Stimulated activated naive CD8-positive, alpha-beta T cell treated with anti-CD3 and anti-CD28 coated beads, Interleukin-15, Interleukin-2, amounts not matched to agents 100 U/mL and 50 U/mL, for 24 hours (primary cell): Measurements from ENCODE around the gene ANGEL1.

Source experiments
- ATAC-seq: fragments of 150-1000 bp; cut with Tn5 transposase; one replicate; pipeline ENCODE4 v1.10.0; 2021
- DNase-seq: peaks from one replicate; pipeline ENCODE4 v3.0.0; 2021

Gene ANGEL1

DNA sequence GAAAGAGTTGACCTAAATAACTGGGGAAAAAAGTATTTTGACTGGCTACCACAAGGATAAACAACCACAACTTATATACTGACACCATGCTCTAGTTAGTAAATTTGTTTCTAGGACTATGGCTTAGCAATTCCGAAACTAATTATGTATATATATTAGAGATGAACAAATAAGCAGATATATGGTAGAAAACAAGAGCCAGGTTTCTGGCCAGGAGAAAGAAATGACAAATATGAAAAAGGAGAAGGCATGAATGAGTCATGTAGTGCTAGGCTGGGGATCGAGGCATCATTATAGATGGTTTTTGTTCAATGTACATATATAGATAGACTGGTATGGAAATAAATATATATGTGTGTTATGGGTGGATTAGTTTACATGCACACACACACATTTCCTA lies 8.0 kb upstream of the ANGEL1 start:
- ATAC-seq (no peak), DNase-seq (no peak)

DNA sequence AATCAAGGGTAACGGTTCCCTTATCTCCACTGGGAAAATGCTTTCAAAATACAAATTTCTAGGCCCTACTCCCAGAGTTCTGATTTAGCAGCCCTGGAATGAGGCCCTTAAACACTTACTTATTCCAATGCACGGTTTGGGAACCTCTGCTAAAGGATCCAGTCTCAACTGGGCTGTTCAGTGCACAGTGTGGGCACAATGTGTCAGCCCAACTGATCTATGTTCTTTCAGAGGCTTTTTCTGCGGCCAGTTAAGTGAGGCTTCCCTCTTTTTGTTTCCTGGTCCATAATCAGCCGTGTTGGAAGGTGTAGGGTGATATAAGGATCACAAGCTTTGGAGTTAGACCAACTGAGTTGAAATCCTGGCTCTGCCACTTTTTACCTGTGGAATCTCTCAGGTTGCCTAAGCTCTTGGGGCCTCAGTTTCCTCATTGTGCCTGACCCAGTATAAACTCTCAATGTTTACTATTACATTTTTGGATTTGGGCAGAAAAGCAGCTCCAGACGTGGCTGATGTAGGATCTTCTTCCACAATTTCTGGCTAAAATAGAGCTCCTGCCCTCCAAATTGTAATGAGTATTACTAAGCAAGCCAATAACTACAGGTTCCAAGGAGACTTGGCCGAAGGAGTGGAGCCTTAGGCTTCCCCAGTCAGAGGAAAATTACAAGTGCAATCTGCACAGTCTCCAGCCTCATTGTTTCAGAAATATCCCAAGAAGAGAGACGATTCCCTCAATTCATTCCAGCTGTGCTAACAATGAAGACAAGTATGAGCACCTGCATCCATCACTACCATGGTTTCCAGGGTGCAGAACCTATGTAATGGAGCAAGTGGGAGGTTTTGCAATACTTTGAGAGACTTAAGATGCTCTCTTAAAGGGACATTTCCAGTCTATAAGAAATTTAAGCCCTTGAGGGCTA lies 2.3 kb upstream of the ANGEL1 start:
- no peak for DNase-seq

DNA sequence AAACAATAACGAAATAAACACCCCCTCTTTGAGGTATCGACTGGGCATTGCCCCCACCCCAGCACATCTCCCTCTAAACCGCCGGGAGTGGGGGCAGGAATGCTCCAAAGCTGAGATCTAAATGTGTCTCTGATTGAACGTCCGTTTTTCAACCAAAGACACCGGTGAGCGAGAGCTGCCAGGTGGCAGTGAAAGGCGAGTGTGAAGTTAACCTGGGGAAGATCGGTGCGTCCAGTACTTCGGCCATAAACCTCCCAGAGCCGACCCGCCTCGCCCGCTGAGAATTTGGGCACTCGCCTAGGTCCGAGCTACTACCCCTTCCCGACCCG lies 625 bp downstream of the ANGEL1 start:
- ATAC-seq (no peak), DNase-seq (no peak)

More for the DNA sequence above, 2.3 kb upstream of the ANGEL1 start:
- no peak for ATAC-seq

GRCh38 chr14:76811561-76811960 lies 1.1 kb downstream of the ANGEL1 start:
- DNase-seq (no peak), ATAC-seq (no peak)

- DNase-seq (no peak), ATAC-seq (no peak)
Observed at GRCh38 chr14:76810953-76811400, 1.7 kb downstream of the ANGEL1 start.

DNA sequence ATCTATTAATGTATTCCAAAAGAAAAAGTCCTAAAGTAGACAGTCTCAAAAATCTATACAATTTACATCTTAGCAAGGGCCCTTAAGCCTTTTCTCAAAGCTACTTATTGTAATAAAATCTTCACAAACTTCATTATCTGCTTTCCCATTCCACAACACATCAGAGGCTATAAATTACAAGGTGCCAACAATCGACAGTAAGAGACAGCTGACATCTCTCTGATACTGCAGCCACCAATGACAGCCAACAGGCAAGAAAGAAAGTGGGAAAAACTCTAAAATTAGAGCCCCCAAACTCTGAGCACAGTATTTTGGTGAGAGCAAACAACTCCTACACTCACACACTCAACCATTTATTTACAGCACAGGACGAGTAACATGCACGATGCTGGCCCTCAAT lies 2.2 kb downstream of the ANGEL1 start:
- DNase-seq (no peak), ATAC-seq (no peak)

- ATAC-seq (no peak), DNase-seq (no peak)
Observed at GRCh38 chr14:76808990-76809389, 3.7 kb downstream of the ANGEL1 start.

DNA sequence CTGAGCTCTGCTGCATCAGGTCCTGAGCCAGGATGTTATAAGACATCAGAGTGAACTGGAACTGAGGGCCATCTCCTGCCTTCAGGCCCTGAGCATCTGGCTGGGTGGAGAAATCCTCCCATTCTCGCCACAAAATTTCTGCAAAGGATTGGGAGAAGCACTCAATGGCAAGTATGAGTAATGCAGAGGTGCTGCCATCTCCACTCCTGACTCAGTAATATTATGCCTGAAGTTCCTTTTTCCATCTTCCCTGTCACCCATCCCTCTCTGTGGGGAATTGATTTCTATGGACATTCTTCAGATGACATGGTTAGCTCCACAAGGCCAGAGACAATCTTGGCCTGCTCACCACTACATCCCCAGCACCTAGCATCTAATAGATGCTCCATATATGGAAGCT lies 4.7 kb downstream of the ANGEL1 start:
- DNase-seq = no peak
- no peak for ATAC-seq

GRCh38 chr14:76806446-76806845 lies 6.2 kb downstream of the ANGEL1 start:
- ATAC-seq (no peak), DNase-seq (no peak)

DNA sequence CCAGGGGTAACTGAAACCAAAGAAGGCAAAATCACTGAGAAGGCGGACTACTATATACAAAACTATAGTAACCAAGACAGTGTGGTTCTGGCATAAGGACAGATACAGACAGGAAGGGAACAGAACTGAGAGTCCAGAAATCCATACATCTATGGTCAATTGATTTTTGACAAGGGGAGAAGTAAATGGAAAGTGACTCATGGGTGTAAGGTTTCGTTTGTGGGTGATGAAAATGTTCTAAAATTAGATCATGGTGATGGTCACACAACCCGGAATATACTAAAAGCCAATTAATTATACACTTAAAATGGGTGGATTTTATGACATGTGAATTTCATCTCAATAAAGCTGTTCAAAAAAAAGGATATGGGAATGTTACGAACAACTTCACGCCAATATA lies 18.7 kb downstream of the ANGEL1 start:
- DNase-seq (no peak), ATAC-seq (no peak)

DNA sequence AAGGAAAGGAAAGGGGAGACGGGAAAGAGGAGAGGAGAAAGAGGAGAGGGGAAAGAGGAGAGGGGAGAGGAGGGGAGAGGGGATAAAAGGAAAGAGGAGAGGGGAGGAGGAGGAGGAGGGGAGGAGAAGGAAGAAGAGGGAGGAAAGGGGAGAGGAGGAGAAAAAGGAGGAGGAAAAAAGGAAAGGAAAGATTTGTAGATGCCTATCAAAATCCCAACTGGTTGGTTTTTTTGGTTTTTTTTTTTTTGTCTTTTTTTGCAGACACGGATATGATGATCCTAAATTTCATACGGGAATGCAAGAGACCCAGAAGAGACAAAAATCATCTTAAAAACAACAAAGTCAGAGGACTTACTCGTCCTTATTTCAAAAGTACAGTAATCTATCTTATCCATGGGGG lies 19.4 kb downstream of the ANGEL1 start:
- no peak for ATAC-seq
- DNase-seq = no peak

- ATAC-seq (no peak), DNase-seq (no peak)
Observed at GRCh38 chr14:76792422-76792821, 20.3 kb downstream of the ANGEL1 start.

GRCh38 chr14:76786601-76787000 lies 26.1 kb downstream of the ANGEL1 start:
- ATAC-seq (no peak), DNase-seq (no peak)

- peak; percentile 70 for DNase-seq
- ATAC-seq = peak; percentile 82
Observed at GRCh38 chr14:76784881-76785280, 27.8 kb downstream of the ANGEL1 start.

GRCh38 chr14:76784266-76784874 lies 28.3 kb downstream of the ANGEL1 start:
- ATAC-seq (no peak), DNase-seq (no peak)

DNA sequence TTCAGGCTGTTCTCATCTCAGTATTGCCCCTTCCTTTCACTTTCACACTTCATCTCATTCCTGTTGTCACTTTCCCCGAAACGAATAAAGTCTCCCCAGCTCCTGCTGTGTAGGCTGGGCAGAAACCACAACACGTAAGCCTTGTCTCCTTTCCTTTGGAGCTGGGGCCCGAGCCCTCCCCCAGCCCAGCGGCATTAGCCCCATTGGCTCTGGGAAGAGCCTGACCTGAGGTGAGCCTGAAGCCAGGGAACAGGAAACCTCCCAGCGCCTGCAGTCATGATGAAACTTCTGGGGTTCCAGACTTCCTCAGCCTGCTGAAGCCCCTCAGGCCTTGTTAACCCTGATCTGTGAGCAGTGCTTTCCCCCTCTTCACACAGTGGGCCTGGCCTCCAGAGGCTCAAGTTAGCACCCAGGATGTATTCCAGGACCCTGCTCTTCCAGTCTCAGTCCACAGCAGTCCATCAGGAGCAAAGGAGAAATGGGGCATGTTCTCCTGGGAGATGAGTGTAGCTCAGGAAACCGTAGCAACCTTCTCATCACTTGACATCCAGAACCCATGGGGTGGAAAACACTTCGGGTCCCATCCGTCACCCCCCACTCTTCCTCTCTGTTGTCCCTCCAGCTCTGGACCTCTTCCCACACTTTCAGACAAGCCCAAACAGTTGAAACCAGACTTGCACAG lies 29.7 kb downstream of the ANGEL1 start:
- DNase-seq (no peak), ATAC-seq (peak; percentile 44)

DNA sequence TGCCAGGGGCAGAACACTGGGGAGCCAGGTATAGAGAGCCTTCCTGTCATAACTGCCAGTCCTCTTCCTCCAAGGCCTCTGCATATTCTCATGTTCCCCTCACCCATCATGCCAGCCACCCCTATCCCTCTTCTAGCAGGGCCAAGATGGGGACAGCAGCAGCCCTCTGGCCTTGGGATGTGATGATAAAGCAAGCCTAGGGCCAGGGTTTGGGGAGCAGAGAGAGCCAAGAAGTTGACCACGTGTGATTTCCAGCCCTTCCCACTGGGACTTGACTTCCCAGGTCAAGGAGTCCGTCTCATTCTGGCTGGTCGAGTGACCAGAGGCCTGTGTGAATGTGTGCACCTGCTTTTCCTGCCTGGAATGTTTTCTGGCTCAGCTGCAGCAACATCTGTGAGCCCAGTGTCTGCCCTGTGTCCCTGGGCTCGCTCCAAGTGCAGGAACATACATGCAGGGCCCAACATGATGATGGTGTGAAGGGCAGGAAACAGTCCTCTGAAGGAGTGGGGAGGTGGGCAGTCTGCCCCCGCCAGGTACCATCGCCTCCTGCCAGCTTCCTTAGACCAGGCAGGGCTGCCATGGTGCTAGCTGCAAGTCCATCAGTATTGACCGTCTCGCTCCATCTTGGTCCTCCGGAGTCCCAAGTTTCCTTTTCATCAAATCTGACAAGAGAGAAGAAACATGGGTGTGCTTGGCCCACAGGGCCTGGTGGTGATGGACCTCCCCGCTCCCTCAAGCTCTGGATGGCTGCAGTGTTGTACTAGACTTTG lies 30.4 kb downstream of the ANGEL1 start:
- DNase-seq (no peak), ATAC-seq (no peak)

DNA sequence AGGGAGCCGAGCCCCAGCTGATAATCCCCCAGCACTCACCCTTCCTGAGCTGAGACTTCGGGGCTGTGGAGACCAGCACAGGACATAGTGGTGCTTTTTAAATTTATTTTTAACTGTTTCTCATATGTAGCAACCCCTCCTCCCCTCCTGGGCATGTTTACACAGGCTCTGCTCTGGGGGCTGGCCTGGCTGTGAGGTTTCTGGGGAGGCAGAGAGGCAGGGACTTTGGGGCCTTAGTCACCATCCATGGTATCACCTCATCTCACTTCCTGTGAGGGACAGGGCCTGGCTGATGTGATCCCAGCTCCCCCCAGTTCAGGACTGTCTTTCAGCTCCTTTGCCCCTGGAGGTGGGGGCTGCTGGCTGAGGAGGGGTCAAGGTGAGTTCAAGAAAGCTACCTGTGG lies 31.0 kb downstream of the ANGEL1 start:
- DNase-seq (no peak), ATAC-seq (peak; percentile 38)

DNA sequence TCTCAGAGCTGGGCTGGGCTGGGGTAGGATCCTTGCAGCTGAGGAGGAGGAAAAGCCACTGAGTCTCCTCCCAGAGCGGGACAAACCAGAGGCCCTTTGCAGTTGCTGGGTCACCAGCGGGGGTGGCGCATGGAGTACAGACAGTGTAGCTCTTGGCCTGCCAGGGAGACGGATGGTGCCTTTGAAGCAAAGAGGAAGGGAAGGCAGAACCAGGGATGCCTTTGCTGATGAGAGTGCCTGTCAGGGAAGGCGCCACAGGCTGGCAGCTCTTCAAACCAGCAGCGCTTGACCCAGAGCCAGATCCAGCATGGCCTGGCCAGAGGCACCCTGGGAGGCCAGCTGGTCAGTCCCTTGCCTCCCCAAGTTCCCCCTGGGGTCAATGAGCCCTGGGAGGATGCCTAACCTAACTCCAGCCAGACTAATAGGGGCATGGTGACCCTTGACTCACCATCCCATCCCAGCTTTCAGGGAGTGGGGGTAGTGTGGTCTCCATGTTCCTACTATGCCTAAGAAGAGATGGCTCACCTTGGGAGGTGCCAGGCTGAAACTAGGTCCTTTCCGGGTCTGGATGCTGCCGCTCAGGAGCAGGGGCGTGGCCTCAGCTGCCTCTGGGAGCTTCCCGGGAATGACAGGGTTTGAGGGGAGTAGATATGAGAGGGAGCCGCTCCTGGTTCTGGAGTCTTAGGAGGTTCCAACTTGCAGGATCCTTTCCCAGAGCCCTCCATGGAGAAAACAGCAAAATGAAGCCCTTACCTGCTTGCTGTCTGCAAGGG lies 31.6 kb downstream of the ANGEL1 start:
- no peak for ATAC-seq

GRCh38 chr14:76780360-76780759 lies 32.3 kb downstream of the ANGEL1 start:
- ATAC-seq (no peak), DNase-seq (no peak)

More for the DNA sequence above, 31.6 kb downstream of the ANGEL1 start:
- no peak for DNase-seq

GRCh38 chr14:76780058-76780345 lies 32.7 kb downstream of the ANGEL1 start:
- DNase-seq = no peak
- no peak for ATAC-seq
